Activated naive CD8-positive, alpha-beta T cell treated with anti-CD3 and anti-CD28 coated beads, Interleukin-2, amount 50 U/mL, for 24 hours (primary cell): ENCODE data around the gene GMCL1.
A peak's percentile ranks its signal among the peaks of the same experiment; 100 is the strongest.
"Not testable (repeated sequence)": the region's sequence is repeated elsewhere in the genome, so short reads cannot be mapped to it uniquely, and the experiment has no call there.

Experiments
- ATAC-seq: fragments of 150-1000 bp; cut with Tn5 transposase; one replicate; pipeline ENCODE4 v1.10.0; 2021
- DNase-seq: peaks from one replicate; pipeline ENCODE4 v3.0.0; 2021
- H3K27ac Mint-ChIP-seq: one replicate; pipeline ENCODE4 v1.8.0; 2021; ENCODE audit warnings: mild to moderate bottlenecking, mixed read lengths
- H3K27me3 Mint-ChIP-seq: one replicate; pipeline ENCODE4 v1.8.0; 2021; ENCODE audit warnings: mixed read lengths
- H3K36me3 Mint-ChIP-seq: one replicate; pipeline ENCODE4 v1.8.0; 2021; ENCODE audit warnings: low read depth, mixed read lengths
- H3K4me1 Mint-ChIP-seq: one replicate; pipeline ENCODE4 v1.8.0; 2021; ENCODE audit warnings: mixed read lengths
- H3K4me3 Mint-ChIP-seq: one replicate; pipeline ENCODE4 v1.8.0; 2021; ENCODE audit warnings: mild to moderate bottlenecking, moderate library complexity, mixed read lengths
- H3K9me3 Mint-ChIP-seq: one replicate; pipeline ENCODE4 v1.8.0; 2021; ENCODE audit warnings: mixed read lengths

The GMCL1 gene

GRCh38 chr2:69798290-69798908 lies 31.1 kb upstream of the GMCL1 start:
- Mint-ChIP-seq H3K9me3 (no peaks in the 10 kb centered on the region), H3K36me3 (peaks cover 3% of the 10 kb centered on the region), H3K27me3 (no peaks in the 10 kb centered on the region), H3K27ac (no peak overlapping the region), H3K4me1 (peaks cover 17% of the 10 kb centered on the region), H3K4me3 (peak overlapping the region; percentile 54)
- DNase-seq (no peak), ATAC-seq (no peak)

GRCh38 chr2:69798909-69799526 lies 30.4 kb upstream of the GMCL1 start:
- Mint-ChIP-seq H3K4me1 (peaks cover 20% of the 10 kb centered on the region), H3K36me3 (peaks cover 6% of the 10 kb centered on the region), H3K27ac (no peak overlapping the region), H3K4me3 (peak overlapping the region; percentile 54), H3K9me3 (no peaks in the 10 kb centered on the region), H3K27me3 (no peaks in the 10 kb centered on the region)
- no peak for DNase-seq
- no peak for ATAC-seq

- H3K9me3 Mint-ChIP-seq: no peaks in the 10 kb centered on the region
- DNase-seq (no peak), ATAC-seq (no peak)
- peaks cover 6% of the 10 kb centered on the region for H3K36me3 Mint-ChIP-seq
- H3K4me3 Mint-ChIP-seq: no peak overlapping the region
- no peak overlapping the region for H3K27ac Mint-ChIP-seq
- peaks cover 24% of the 10 kb centered on the region for H3K4me1 Mint-ChIP-seq
- no peaks in the 10 kb centered on the region for H3K27me3 Mint-ChIP-seq
These were observed 27.6 kb upstream of the GMCL1 start for GRCh38 chr2:69801745-69802290.

- not testable (repeated sequence) for H3K9me3 Mint-ChIP-seq, ATAC-seq, H3K4me3 Mint-ChIP-seq, H3K27me3 Mint-ChIP-seq, H3K36me3 Mint-ChIP-seq, DNase-seq, H3K27ac Mint-ChIP-seq
- peaks cover 24% of the 10 kb centered on the region for H3K4me1 Mint-ChIP-seq
These were observed 26.6 kb upstream of the GMCL1 start for GRCh38 chr2:69802781-69803367.

GRCh38 chr2:69804416-69804815 lies 25.0 kb upstream of the GMCL1 start:
- H3K27me3 Mint-ChIP-seq: no peaks in the 10 kb centered on the region
- peaks cover 6% of the 10 kb centered on the region for H3K36me3 Mint-ChIP-seq
- DNase-seq (no peak), ATAC-seq (no peak)
- H3K4me1 Mint-ChIP-seq: peaks cover 16% of the 10 kb centered on the region
- no peak overlapping the region for H3K4me3 Mint-ChIP-seq
- peak overlapping the region; percentile 39 for H3K27ac Mint-ChIP-seq
- H3K9me3 Mint-ChIP-seq: no peaks in the 10 kb centered on the region

- no peak overlapping the region for H3K27ac Mint-ChIP-seq
- DNase-seq (no peak), ATAC-seq (no peak)
- no peak overlapping the region for H3K4me3 Mint-ChIP-seq
- H3K36me3 Mint-ChIP-seq: peaks cover 6% of the 10 kb centered on the region
- H3K9me3 Mint-ChIP-seq: no peaks in the 10 kb centered on the region
- H3K27me3 Mint-ChIP-seq: no peaks in the 10 kb centered on the region
- H3K4me1 Mint-ChIP-seq: peaks cover 16% of the 10 kb centered on the region
These were observed 23.6 kb upstream of the GMCL1 start for GRCh38 chr2:69805887-69806286.

- Mint-ChIP-seq H3K9me3 (no peaks in the 10 kb centered on the region), H3K4me1 (peaks cover 12% of the 10 kb centered on the region), H3K27me3 (no peaks in the 10 kb centered on the region), H3K4me3 (no peak overlapping the region), H3K36me3 (peaks cover 3% of the 10 kb centered on the region), H3K27ac (no peak overlapping the region)
- no peak for ATAC-seq
- no peak for DNase-seq
These were observed 21.5 kb upstream of the GMCL1 start for GRCh38 chr2:69807821-69808540.

- H3K9me3 Mint-ChIP-seq: no peaks in the 10 kb centered on the region
- DNase-seq (no peak), ATAC-seq (no peak)
- no peaks in the 10 kb centered on the region for H3K4me1 Mint-ChIP-seq
- no peak overlapping the region for H3K27ac Mint-ChIP-seq
- no peaks in the 10 kb centered on the region for H3K36me3 Mint-ChIP-seq
- H3K4me3 Mint-ChIP-seq: no peak overlapping the region
- no peaks in the 10 kb centered on the region for H3K27me3 Mint-ChIP-seq
These were observed 18.9 kb upstream of the GMCL1 start for GRCh38 chr2:69810550-69810949.

- H3K27ac Mint-ChIP-seq: no peak overlapping the region
- no peak overlapping the region for H3K4me3 Mint-ChIP-seq
- H3K27me3 Mint-ChIP-seq: no peaks in the 10 kb centered on the region
- no peak for DNase-seq
- H3K36me3 Mint-ChIP-seq: no peaks in the 10 kb centered on the region
- no peaks in the 10 kb centered on the region for H3K9me3 Mint-ChIP-seq
- ATAC-seq: no peak
- no peaks in the 10 kb centered on the region for H3K4me1 Mint-ChIP-seq
These were observed 18.4 kb upstream of the GMCL1 start for GRCh38 chr2:69811018-69811417.

- Mint-ChIP-seq H3K4me3 (no peak overlapping the region), H3K27ac (no peak overlapping the region), H3K4me1 (no peaks in the 10 kb centered on the region), H3K36me3 (no peaks in the 10 kb centered on the region), H3K27me3 (no peaks in the 10 kb centered on the region), H3K9me3 (no peaks in the 10 kb centered on the region)
- DNase-seq (no peak), ATAC-seq (no peak)
These were observed 17.9 kb upstream of the GMCL1 start for GRCh38 chr2:69811591-69811990.

- no peaks in the 10 kb centered on the region for H3K36me3 Mint-ChIP-seq
- DNase-seq (no peak), ATAC-seq (no peak)
- no peaks in the 10 kb centered on the region for H3K27me3 Mint-ChIP-seq
- H3K4me1 Mint-ChIP-seq: peaks cover 4% of the 10 kb centered on the region
- H3K9me3 Mint-ChIP-seq: no peaks in the 10 kb centered on the region
- H3K27ac Mint-ChIP-seq: no peak overlapping the region
- no peak overlapping the region for H3K4me3 Mint-ChIP-seq
These were observed 13.7 kb upstream of the GMCL1 start for GRCh38 chr2:69815717-69816116.

- Mint-ChIP-seq H3K4me3 (no peak overlapping the region), H3K36me3 (no peaks in the 10 kb centered on the region), H3K27me3 (no peaks in the 10 kb centered on the region), H3K27ac (no peak overlapping the region), H3K9me3 (no peaks in the 10 kb centered on the region), H3K4me1 (peaks cover 4% of the 10 kb centered on the region)
- peak; percentile 67 for DNase-seq
- no peak for ATAC-seq
These were observed 12.4 kb upstream of the GMCL1 start for GRCh38 chr2:69816923-69817542.

GRCh38 chr2:69817729-69818501 lies 11.5 kb upstream of the GMCL1 start:
- no peak overlapping the region for H3K27ac Mint-ChIP-seq
- no peak for ATAC-seq
- H3K36me3 Mint-ChIP-seq: no peaks in the 10 kb centered on the region

More at GRCh38 chr2:69817729-69818501, 11.5 kb upstream of the GMCL1 start:
- H3K27me3 Mint-ChIP-seq: no peaks in the 10 kb centered on the region
- no peak overlapping the region for H3K4me3 Mint-ChIP-seq
- no peaks in the 10 kb centered on the region for H3K9me3 Mint-ChIP-seq
- DNase-seq: no peak
- peaks cover 4% of the 10 kb centered on the region for H3K4me1 Mint-ChIP-seq
